GM12872 (cell line): ENCODE results near the gene ETV4.

ENCODE experiments used
- TF ChIP-seq, protein P1 (sequence below): IDR thresholded peaks from 3 replicates; pipeline ENCODE4 v1.5.1; 2011; ENCODE audit warnings: low read depth, mild to moderate bottlenecking, low read length, moderate library complexity; ENCODE audit not compliant: insufficient read depth

ETV4 gene

DNA sequence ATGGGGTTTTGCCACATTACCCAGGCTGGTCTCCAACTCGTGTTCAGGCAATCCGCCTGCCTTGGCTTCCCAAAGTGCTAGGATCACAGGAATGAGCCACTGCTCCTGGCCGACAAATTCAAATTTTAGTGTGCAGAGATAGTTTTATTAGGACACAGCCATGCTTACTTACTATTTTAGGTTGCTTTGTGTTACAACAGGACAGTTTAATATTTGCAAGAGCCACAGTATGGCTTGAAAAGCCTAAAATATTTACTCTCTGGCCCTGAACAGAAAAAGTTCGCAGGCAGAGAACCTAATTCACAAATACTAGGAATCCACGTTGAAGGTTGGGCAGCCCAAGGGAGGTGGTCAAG lies 12.6 kb upstream of the ETV4 start:
- TF ChIP-seq, protein P1, sequence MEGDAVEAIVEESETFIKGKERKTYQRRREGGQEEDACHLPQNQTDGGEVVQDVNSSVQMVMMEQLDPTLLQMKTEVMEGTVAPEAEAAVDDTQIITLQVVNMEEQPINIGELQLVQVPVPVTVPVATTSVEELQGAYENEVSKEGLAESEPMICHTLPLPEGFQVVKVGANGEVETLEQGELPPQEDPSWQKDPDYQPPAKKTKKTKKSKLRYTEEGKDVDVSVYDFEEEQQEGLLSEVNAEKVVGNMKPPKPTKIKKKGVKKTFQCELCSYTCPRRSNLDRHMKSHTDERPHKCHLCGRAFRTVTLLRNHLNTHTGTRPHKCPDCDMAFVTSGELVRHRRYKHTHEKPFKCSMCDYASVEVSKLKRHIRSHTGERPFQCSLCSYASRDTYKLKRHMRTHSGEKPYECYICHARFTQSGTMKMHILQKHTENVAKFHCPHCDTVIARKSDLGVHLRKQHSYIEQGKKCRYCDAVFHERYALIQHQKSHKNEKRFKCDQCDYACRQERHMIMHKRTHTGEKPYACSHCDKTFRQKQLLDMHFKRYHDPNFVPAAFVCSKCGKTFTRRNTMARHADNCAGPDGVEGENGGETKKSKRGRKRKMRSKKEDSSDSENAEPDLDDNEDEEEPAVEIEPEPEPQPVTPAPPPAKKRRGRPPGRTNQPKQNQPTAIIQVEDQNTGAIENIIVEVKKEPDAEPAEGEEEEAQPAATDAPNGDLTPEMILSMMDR, result no peak

DNA sequence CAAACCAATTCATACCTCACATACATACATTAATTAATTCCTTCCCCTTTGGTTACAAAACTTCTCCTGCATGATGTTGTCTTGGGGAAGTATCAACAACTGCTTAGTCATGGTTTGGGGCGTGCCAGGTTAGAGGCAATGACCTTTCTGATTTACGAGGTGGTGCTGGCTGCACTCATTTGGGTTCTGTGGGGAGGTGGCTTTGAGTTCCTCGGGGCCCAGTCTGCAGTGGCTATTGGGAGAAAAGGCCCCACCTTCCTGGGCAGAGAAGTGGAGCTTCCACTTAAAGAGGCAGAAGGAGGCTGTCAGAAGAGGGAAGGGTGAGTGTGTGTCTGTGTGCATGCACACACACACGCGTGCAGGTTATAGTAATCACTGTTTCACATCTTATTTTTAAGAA lies 10.2 kb upstream of the ETV4 start:
- TF ChIP-seq, protein P1, result no peak

DNA sequence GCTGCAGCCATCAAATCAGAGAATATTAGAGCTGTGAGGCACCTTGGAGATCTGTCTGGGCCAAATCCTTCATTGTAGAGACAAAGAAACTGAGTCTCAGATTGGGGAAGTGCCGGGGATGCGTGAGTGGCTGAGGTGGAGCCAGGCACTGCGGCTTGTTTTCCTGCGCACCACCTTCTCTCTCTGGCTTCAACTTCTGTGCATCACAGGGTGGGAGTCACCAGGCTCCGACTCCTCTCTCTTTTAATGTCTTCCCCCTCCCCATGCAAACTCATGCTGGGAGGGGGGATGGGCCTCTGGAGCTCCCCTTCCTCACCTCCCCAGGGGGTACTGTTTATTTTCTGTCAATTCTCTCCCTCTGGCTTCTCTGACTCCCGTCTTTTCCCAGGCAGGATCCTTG lies 8.7 kb upstream of the ETV4 start:
- TF ChIP-seq, protein P1, result no peak

DNA sequence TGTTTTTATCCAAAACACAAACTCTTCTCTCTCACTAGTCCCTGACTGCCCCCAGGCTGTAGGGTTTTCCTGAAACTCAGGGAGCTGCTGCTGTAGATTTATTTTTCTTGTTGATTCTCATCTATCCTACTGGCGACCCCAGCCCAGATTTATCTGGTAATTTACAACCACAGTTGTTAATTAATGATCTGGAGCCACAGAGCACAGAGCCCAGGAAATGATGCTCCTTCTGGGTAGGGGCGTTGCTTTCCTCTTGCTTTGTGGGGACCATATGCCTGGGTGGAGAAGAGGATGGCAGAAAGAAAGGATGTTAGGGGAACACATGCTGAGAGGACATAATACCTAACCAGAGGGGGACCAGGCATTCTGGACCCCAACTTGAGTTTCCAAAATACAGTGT lies 7.4 kb upstream of the ETV4 start:
- TF ChIP-seq, protein P1, result no peak

DNA sequence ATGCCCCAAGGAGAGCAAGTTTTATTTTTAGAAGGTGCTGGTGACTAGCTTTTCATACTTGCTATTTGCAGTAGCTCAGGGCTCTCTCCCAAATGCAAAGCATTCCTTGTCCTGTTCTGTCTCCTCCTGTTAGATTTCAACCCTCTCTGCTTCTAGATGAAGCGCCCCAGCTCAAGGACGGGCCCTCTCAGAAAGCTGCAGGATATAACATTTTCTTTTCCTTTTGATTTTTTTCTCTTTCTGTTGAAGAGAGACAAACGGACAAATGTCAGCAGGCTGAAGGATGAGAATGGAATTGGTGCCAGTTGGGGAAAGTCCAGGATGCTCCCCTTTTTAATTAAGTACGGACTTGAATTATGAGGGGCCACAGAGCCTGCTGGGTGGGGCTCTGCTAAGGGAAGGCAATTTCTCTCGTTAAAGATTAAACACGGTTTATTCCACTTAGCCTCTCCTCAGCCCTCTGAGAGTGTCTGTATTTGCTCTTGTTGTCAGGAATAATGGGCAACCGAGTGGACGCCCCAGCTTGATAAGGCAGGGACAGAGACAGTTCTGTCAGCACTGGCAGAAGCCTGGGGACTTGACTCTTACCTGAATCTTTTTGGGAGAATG lies 6.2 kb upstream of the ETV4 start:
- TF ChIP-seq, protein P1, result no peak

DNA sequence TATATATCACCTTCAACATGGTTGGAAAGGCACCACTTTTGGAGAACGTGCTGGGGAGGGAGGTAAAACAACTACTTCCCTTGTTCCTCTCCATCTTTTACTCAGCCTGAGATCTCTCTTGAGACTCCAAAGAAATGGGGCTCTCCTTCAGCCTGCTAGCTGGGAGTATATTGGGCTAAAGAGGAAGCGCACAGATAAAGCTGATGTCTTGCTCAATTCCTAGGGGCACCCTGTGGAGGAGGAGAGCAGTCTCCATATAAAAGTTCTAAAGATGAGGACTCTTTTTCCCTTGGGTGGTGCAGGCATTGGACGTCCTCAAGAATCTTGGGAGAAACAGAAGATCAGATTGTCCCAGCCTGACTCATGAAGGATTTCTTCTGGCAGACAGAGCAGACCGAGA lies 4.6 kb upstream of the ETV4 start:
- TF ChIP-seq, protein P1, result no peak

DNA sequence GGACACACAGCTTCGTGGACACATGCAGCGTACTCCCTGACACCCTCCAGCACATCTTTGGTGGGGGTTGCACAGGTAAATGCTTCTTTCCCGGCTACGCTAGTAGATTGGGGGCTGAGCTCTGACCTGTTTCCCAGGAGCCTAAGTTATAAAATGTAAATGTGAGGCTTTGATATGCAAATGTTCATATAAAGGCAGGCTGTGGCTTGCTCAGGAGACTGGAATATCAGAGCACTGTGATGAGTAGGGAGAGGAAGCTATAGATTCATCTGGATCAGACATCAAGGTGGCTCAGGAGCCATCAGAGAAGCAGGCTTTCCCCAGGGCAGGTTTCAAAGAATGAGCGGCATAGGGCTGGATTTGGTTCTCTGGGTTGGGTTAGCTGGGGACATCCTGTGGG lies 3.4 kb upstream of the ETV4 start:
- TF ChIP-seq, protein P1, result no peak
